GM18867 (cell line): ENCODE measurements around the gene PTPRT.

Source experiments
- ATAC-seq: cut with Tn5 transposase; IDR thresholded peaks from one replicate; pipeline ENCODE4 v1.9.1; 2021; ENCODE audit warnings: mild to moderate bottlenecking, moderate library complexity; ENCODE audit not compliant: unreplicated experiment

The PTPRT gene

GRCh38 chr20:42346189-42347170, 843.2 kb downstream of the PTPRT start:
- no peak for ATAC-seq

- no peak for ATAC-seq
Measured at GRCh38 chr20:42341654-42342053, 848.1 kb downstream of the PTPRT start.

GRCh38 chr20:42340368-42340767, 849.3 kb downstream of the PTPRT start:
- no peak for ATAC-seq

GRCh38 chr20:42338294-42339201, 851.2 kb downstream of the PTPRT start:
- ATAC-seq, result no peak

GRCh38 chr20:42336576-42336975, 853.1 kb downstream of the PTPRT start:
- ATAC-seq, result no peak

GRCh38 chr20:42319252-42320013, 870.3 kb downstream of the PTPRT start:
- no peak for ATAC-seq

- ATAC-seq, result no peak
Measured at GRCh38 chr20:42313704-42314103, 876.0 kb downstream of the PTPRT start.

GRCh38 chr20:42309050-42309449, 880.7 kb downstream of the PTPRT start:
- no peak for ATAC-seq

- ATAC-seq, result no peak
Measured at GRCh38 chr20:42308171-42308570, 881.5 kb downstream of the PTPRT start.

- no peak for ATAC-seq
Measured at GRCh38 chr20:42295592-42295991, 894.1 kb downstream of the PTPRT start.

GRCh38 chr20:42294976-42295375, 894.7 kb downstream of the PTPRT start:
- no peak for ATAC-seq

GRCh38 chr20:42281801-42282200, 907.9 kb downstream of the PTPRT start:
- ATAC-seq, result no peak

- ATAC-seq, result no peak
Measured at GRCh38 chr20:42276718-42277602, 912.7 kb downstream of the PTPRT start.

- ATAC-seq, result no peak
Measured at GRCh38 chr20:42274986-42275385, 914.7 kb downstream of the PTPRT start.

- no peak for ATAC-seq
Measured at GRCh38 chr20:42272516-42272915, 917.2 kb downstream of the PTPRT start.

GRCh38 chr20:42270539-42270938, 919.2 kb downstream of the PTPRT start:
- no peak for ATAC-seq

- ATAC-seq, result no peak
Measured at GRCh38 chr20:42267793-42268384, 921.8 kb downstream of the PTPRT start.

- no peak for ATAC-seq
Measured at GRCh38 chr20:42261766-42262270, 927.9 kb downstream of the PTPRT start.

GRCh38 chr20:42260184-42260583, 929.5 kb downstream of the PTPRT start:
- ATAC-seq, result no peak
